K562 (cell line): ENCODE data around the gene TAS2R40. TPM values are rescaled to one million over a fixed set of nuclear protein-coding genes. Genes with fewer than 3 reads are reported as not detected.

Source experiments
- ASH1L ChIP-seq: fragments of 450-650 bp; IDR thresholded peaks from 2 replicates; pipeline ENCODE4 v1.6.1; 2018; ENCODE audit warnings: borderline replicate concordance, mild to moderate bottlenecking, low read depth; ENCODE audit not compliant: partially characterized antibody
- BRD9 ChIP-seq: fragments of 450-650 bp; IDR thresholded peaks from 2 replicates; pipeline ENCODE4 v1.6.1; 2018; ENCODE audit warnings: low read depth; ENCODE audit not compliant: partially characterized antibody
- CC2D1A ChIP-seq: fragments of 450-650 bp; IDR thresholded peaks from 2 replicates; pipeline ENCODE4 v1.6.1; 2017; ENCODE audit warnings: mild to moderate bottlenecking
- FOXK2 ChIP-seq, 2 experiments: fragments of 450-650 bp; IDR thresholded peaks in 1 of 2; conservative IDR thresholded peaks in 1 of 2; 2 replicates each; pipeline ENCODE4 v1.6.1; 2016; ENCODE audit warnings: low read depth in 2 of 2, mild to moderate bottlenecking in 1 of 2
- HDGF ChIP-seq: fragments of 450-650 bp; IDR thresholded peaks from 2 replicates; pipeline ENCODE4 v1.6.1; 2016
- HNRNPUL1 ChIP-seq: fragments of 200-400 bp; formaldehyde crosslinking; IDR thresholded peaks from 2 replicates; pipeline ENCODE4 v1.6.1; 2017; ENCODE audit warnings: low read length
- NCOA6 ChIP-seq: fragments of 450-650 bp; IDR thresholded peaks from 2 replicates; pipeline ENCODE4 v1.6.1; 2017; ENCODE audit warnings: mild to moderate bottlenecking
- NR1H2 ChIP-seq: sonication (generic); formaldehyde crosslinking; IDR thresholded peaks from 2 replicates; pipeline ENCODE4 v1.4.0; 2020; ENCODE audit warnings: mild to moderate bottlenecking, missing genetic modification reagents
- RAD21 ChIP-seq, 2 experiments: fragments of 250-450 bp in 1 of 2; fragments of 450-650 bp in 1 of 2; sonication (Bioruptor Pico) in 1 of 2; formaldehyde crosslinking in 1 of 2; IDR thresholded peaks in 1 of 2; conservative IDR thresholded peaks in 1 of 2; 2 replicates each; pipeline versions ENCODE4 v1.4.0 to v1.8.0; 2020 to 2022; ENCODE audit warnings: mild to moderate bottlenecking in 2 of 2, moderate library complexity in 1 of 2
- STAG1 ChIP-seq: sonication (generic); formaldehyde crosslinking; IDR thresholded peaks from 2 replicates; pipeline ENCODE4 v1.5.0; 2020; ENCODE audit warnings: missing genetic modification reagents, borderline replicate concordance
- TAF9B ChIP-seq: fragments of 450-650 bp; IDR thresholded peaks from 2 replicates; pipeline ENCODE4 v1.6.1; 2018; ENCODE audit warnings: mild to moderate bottlenecking; ENCODE audit not compliant: partially characterized antibody
- TCF7 ChIP-seq: sonication (generic); IDR thresholded peaks from 2 replicates; pipeline ENCODE4 v1.6.1; 2016; ENCODE audit warnings: antibody characterized with exemption, borderline replicate concordance
- TEAD1 ChIP-seq, 2 experiments: fragments of 450-650 bp in 1 of 2; sonication (generic) in 1 of 2; formaldehyde crosslinking; IDR thresholded peaks; 2 replicates each; pipeline versions ENCODE4 v1.4.0 to v1.8.0; 2020 to 2022; ENCODE audit warnings: mild to moderate bottlenecking in 2 of 2, missing genetic modification reagents in 1 of 2
- TFE3 ChIP-seq: fragments of 450-650 bp; formaldehyde crosslinking; IDR thresholded peaks from 2 replicates; pipeline ENCODE4 v1.4.0; 2020; ENCODE audit warnings: mild to moderate bottlenecking, mixed read lengths
- ZBTB34 ChIP-seq: fragments of 250-450 bp; sonication (Bioruptor Pico); IDR thresholded peaks from 2 replicates; pipeline ENCODE4 v1.8.0; 2021; ENCODE audit warnings: mild to moderate bottlenecking, moderate library complexity
- ZNF449 ChIP-seq: fragments of 250-450 bp; sonication (Bioruptor Pico); IDR thresholded peaks from 2 replicates; pipeline ENCODE4 v1.8.0; 2022; ENCODE audit warnings: moderate library complexity, mild to moderate bottlenecking, inconsistent platforms
- polyA plus RNA-seq, 8 experiments: library from polyadenylated mRNA; depleted of rRNA in 4 of 8; stranded (reverse) in 5 of 8; unstranded in 3 of 8; fragments of >200 nt; fragmentation: Nextera tagmentation in 2 of 8; fragmentation: Illumina TruSeq in 1 of 8; extraction: Ambion mirVana in 2 of 8; extraction: Trizol in 1 of 8; gene quantifications; 2 replicates each; pipeline versions ENCODE4 v1.2.1 to v1.2.3, GENCODE V29; 2011 to 2014; ENCODE audit warnings: inconsistent platforms in 1 of 8, missing spikeins in 1 of 8
- total RNA-seq, 7 experiments: library from RNA; depleted of rRNA in 6 of 7; stranded (reverse); fragments of >200 nt in 6 of 7; fragmentation: Illumina TruSeq in 2 of 7; extraction: Trizol in 2 of 7; gene quantifications; 2 replicates each; pipeline versions ENCODE4 v1.2.1 to v1.2.3, GENCODE V29; 2011 to 2021; ENCODE audit warnings: low replicate concordance in 1 of 7
- TF ChIP-seq, protein P1 (sequence below): fragments of 250-450 bp; sonication (Bioruptor Pico); IDR thresholded peaks from 2 replicates; pipeline ENCODE4 v1.4.0; 2020

TAS2R40 gene
- total and polyA plus RNA-seq, 9 of the 15 experiments (the other 6 are each of a cell fraction or from before 2014, with no cell fraction given) = not detected

- TF ChIP-seq BRD9 (no peak), TEAD1 (CRISPR knock-in tag; IDR thresholded peaks at IDR 0.05) (peak in 1 of 2 experiments; percentile 18; a peak in 1 of 4 replicates), NCOA6 (peak; percentile 31; the same call in 1 of the 2 replicates), STAG1 (CRISPR knock-in tag) (peak; percentile 62; the same call in 1 of the 2 replicates), ZNF449 (CRISPR knock-in tag) (no peak), CC2D1A (peak; percentile 91), NR1H2 (CRISPR knock-in tag) (no peak), FOXK2 (conservative IDR thresholded peaks at IDR 0.05 in 1 of 2, IDR thresholded peaks at IDR 0.05 in 1 of 2; ENCODE audit: low read depth in 2 of 2) (no peak), HNRNPUL1 (no peak), RAD21 (CRISPR knock-in tag; conservative IDR thresholded peaks at IDR 0.05 in 1 of 2, IDR thresholded peaks at IDR 0.05 in 1 of 2) (peak; percentile 100), ZBTB34 (CRISPR knock-in tag) (no peak), HDGF (no peak), TAF9B (no peak), TCF7 (no peak), TFE3 (CRISPR knock-in tag) (no peak), ASH1L (no peak)
- TF ChIP-seq, protein P1, sequence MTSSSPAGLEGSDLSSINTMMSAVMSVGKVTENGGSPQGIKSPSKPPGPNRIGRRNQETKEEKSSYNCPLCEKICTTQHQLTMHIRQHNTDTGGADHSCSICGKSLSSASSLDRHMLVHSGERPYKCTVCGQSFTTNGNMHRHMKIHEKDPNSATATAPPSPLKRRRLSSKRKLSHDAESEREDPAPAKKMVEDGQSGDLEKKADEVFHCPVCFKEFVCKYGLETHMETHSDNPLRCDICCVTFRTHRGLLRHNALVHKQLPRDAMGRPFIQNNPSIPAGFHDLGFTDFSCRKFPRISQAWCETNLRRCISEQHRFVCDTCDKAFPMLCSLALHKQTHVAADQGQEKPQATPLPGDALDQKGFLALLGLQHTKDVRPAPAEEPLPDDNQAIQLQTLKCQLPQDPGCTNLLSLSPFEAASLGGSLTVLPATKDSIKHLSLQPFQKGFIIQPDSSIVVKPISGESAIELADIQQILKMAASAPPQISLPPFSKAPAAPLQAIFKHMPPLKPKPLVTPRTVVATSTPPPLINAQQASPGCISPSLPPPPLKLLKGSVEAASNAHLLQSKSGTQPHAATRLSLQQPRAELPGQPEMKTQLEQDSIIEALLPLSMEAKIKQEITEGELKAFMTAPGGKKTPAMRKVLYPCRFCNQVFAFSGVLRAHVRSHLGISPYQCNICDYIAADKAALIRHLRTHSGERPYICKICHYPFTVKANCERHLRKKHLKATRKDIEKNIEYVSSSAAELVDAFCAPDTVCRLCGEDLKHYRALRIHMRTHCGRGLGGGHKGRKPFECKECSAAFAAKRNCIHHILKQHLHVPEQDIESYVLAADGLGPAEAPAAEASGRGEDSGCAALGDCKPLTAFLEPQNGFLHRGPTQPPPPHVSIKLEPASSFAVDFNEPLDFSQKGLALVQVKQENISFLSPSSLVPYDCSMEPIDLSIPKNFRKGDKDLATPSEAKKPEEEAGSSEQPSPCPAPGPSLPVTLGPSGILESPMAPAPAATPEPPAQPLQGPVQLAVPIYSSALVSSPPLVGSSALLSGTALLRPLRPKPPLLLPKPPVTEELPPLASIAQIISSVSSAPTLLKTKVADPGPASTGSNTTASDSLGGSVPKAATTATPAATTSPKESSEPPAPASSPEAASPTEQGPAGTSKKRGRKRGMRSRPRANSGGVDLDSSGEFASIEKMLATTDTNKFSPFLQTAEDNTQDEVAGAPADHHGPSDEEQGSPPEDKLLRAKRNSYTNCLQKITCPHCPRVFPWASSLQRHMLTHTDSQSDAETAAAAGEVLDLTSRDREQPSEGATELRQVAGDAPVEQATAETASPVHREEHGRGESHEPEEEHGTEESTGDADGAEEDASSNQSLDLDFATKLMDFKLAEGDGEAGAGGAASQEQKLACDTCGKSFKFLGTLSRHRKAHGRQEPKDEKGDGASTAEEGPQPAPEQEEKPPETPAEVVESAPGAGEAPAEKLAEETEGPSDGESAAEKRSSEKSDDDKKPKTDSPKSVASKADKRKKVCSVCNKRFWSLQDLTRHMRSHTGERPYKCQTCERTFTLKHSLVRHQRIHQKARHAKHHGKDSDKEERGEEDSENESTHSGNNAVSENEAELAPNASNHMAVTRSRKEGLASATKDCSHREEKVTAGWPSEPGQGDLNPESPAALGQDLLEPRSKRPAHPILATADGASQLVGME (CRISPR knock-in tag) = no peak
Observed at GRCh38 chr7:143214789-143215679, 6.8 kb upstream of the TAS2R40 start (continued).
